ENCODE results near the gene PEX10. TPM values are rescaled to one million over a fixed set of nuclear protein-coding genes. Genes with fewer than 3 reads are reported as not detected.

The PEX10 gene
- total RNA-seq, 1 donor = 28.9 TPM

DNA sequence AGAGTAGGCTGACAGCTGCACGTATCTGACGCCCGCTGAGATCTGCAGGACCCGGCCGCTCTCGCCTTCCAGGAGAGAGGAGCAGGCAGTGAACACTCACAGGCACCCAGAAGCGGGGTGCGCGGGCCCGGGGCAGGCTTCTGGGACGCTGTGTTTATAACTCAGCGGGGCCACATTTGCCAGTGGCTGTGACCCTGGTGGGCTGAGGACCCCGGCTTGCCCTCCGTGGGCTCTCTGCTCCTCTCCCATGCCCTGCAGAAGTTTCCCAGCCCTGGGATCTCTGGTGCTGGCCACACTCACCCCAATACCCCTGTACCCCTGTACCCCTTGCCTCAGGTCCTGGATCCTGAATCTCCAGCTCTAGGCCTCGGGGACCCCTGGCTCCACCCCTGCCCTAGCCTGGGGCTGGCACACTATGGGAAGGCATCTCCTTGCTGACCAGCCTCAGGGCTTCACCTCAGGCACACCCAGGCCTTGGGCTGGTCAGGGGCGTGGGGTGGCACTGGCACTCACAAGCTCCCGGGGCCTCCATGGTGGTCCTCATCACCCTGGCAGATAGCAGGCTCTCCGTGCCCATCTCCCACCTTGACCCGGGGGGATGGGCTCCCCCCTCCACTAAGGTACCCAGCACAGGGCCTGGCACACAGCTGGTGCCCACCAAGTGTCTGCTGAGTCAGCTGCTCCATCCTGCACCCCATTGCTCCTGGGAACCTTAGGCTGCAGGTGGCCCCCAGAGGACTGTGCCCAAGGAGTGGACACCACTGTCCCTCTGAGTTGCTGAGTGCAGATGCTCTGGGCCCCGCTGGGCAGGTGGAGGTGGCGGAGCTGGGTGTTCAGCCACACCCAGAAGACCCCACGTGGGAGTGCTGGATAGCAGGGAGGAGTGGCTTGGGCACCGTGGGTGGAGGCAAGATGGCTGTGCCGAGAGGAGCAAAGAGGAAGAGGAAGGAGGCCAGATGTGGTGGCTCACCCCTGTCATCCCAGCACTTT is 53.4 kb downstream of the PEX10 start:
- H3K4me3 ChIP-seq (ENCODE audit: low read depth, low read length) = no peak overlapping the region
- TF ChIP-seq, protein P1, sequence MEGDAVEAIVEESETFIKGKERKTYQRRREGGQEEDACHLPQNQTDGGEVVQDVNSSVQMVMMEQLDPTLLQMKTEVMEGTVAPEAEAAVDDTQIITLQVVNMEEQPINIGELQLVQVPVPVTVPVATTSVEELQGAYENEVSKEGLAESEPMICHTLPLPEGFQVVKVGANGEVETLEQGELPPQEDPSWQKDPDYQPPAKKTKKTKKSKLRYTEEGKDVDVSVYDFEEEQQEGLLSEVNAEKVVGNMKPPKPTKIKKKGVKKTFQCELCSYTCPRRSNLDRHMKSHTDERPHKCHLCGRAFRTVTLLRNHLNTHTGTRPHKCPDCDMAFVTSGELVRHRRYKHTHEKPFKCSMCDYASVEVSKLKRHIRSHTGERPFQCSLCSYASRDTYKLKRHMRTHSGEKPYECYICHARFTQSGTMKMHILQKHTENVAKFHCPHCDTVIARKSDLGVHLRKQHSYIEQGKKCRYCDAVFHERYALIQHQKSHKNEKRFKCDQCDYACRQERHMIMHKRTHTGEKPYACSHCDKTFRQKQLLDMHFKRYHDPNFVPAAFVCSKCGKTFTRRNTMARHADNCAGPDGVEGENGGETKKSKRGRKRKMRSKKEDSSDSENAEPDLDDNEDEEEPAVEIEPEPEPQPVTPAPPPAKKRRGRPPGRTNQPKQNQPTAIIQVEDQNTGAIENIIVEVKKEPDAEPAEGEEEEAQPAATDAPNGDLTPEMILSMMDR (IDR thresholded peaks at IDR 0.05; ENCODE audit: insufficient read depth, low read depth, low read length) = no peak
- DNase-seq (ENCODE audit: low read depth) = no peak

DNA sequence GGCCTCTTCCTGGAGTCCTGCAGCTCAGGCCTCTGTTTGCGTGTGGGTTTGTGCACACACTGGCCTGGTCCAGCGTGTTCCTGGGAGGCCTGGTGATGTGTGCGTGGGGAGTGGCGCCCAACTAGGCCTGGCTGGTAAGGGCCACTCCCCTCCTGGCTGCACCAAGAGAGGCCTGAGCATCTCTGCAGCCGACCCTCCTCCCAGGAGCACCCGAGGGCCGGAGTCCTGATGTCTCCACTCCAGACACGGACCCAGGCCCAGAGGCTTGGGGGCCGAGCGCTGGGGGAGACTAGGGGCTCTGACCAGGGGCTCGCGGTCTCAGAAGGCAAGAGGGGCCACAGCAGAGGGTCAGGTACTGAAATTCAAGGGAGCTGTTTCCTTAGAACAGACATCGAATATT is 54.3 kb downstream of the PEX10 start:
- H3K4me3 ChIP-seq (ENCODE audit: low read depth, low read length) = no peak overlapping the region
- no peak for DNase-seq (ENCODE audit: low read depth)
- TF ChIP-seq, protein P1 (IDR thresholded peaks at IDR 0.05; ENCODE audit: insufficient read depth, low read depth, low read length) = no peak

DNA sequence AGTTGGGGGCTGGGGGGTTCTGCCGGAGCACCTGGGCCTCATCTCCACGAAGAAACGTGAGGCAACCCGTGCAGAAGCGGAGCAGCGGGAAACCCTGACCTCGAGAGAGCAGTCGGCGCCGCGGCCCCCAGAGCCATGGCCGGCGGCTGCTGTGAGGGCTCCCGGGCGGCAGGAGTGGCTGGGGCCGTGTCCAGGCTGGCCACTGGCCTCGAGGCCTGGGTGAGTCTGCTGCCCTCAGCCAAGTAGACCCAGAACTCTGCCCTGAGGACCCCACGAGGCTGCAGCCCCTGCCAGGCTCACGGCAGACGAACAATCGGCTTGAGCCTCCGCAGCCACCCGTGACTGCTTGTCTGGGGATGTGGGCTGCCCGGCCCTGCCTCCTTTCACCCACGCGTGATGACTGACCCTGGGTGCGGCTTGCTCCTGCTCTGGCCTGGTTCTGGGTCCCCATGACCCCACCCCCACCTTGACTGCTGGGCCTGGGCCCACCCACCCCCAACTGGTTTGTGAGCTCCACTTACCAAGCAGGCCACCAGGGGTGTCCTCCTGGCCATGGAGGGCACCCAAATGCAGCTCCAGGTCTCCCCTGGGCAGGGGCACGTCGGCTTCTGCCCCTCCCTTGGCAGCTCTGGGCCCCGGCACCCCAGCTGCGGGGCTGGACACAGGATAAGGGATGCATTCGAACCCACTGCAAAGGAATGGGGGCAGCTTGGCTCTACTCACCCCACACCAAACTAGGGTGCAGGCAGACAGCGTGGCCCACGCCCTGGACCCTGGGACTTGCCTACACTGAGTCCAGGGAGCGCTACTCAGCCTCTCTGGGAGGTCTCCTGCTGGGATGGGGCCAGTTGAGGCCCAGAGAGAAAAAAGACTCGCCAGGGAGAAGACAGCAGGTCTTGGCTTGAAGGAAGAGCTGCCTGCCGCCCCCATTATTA is 55.2 kb downstream of the PEX10 start:
- DNase-seq (ENCODE audit: low read depth) = no peak
- H3K4me3 ChIP-seq (ENCODE audit: low read depth, low read length) = no peak overlapping the region
- TF ChIP-seq, protein P1 (IDR thresholded peaks at IDR 0.05; ENCODE audit: insufficient read depth, low read depth, low read length) = no peak

DNA sequence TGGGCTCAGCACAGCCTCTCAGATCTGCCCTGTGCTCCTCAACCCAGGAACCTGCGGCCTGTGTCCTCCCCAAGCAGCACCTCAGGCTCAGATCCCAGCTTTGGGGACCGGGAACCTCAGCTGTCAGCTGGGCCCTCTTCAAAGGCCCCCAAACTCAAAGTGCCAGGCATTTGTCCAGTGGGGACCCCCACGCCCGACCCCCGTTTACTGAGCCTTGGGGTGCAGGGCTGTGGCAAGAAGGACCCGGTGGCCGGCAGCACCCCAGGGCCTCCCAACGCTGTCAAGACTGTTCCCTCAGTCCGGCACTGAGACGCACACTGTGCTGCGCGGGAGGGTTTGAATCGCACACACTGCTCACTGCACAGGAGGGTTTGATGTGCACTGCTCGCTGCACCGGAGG is 56.0 kb downstream of the PEX10 start:
- H3K4me3 ChIP-seq (ENCODE audit: low read depth, low read length) = no peak overlapping the region
- TF ChIP-seq, protein P1 (IDR thresholded peaks at IDR 0.05; ENCODE audit: insufficient read depth, low read depth, low read length) = no peak
- DNase-seq (ENCODE audit: low read depth) = no peak

DNA sequence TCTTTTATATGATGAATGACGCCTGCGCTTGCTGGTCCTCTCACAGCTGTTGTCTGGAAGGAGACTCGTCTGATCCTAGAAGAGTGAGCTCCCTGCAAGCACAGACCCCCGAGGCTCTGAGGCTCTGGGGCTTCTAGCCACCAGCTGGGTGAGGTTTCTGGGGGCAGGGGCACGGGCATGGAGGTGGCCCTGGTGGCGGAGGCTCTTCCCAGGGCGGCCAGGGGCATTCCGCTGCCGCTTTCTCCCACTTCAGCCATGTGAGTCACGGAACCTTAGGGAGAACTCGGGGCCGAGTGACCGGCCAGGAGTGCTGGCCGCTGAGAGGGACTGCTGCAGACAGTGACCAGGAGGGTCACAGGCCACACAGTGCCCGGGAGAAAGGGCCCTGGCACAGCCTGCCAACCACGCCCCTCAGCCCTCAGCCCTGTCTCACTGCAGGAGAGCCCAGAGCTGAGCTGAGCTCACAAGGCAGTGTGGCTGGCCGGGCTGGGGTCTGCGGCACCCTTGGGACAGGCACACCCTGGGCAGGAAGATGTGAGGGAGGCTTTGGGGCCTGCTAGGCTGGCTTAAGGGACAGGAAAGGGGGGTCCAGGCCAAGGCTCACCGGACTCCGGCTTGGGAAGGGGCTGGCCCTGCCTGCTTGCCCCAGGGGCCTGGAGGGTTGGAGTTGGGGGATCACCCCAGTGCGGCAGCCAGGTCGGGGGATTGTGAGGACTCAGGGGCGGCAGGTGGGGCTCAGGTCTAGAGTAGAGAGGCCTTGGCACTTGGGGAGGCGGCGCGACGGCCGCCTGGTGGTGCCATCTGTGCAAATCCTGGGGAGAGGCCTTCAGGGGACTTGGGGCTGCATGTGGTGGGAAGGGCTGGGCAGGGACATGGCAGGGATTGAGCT is 56.7 kb downstream of the PEX10 start:
- DNase-seq (ENCODE audit: low read depth) = no peak
- TF ChIP-seq, protein P1 (IDR thresholded peaks at IDR 0.05; ENCODE audit: insufficient read depth, low read depth, low read length) = no peak

More for the DNA sequence above, 56.7 kb downstream of the PEX10 start:
- H3K4me3 ChIP-seq (ENCODE audit: low read depth, low read length) = no peak overlapping the region
